PFSK-1 (cell line): ENCODE results near the gene OR4C45.

Source experiments
- FOXP2 ChIP-seq: optimal IDR thresholded peaks from 2 replicates; pipeline ENCODE3; 2011; ENCODE audit warnings: borderline replicate concordance, control low read depth, inconsistent platforms; ENCODE audit not compliant: insufficient read depth; ENCODE audit errors: extremely low read length, extremely low read depth
- POLR2AphosphoS5 ChIP-seq: IDR thresholded peaks from 2 replicates; pipeline ENCODE4 v1.6.1; 2012; ENCODE audit warnings: low read depth, mild to moderate bottlenecking, control low read depth, low read length, moderate library complexity
- SIN3A ChIP-seq: IDR thresholded peaks from 2 replicates; pipeline ENCODE4 v1.6.1; 2012; ENCODE audit warnings: mild to moderate bottlenecking, low read length, moderate library complexity, borderline replicate concordance; ENCODE audit not compliant: insufficient read depth
- TAF1 ChIP-seq: IDR thresholded peaks from 2 replicates; pipeline ENCODE4 v1.6.1; 2012; ENCODE audit warnings: low read length, control low read depth, borderline replicate concordance; ENCODE audit not compliant: insufficient read depth

GRCh38 chr11:50070389-50070788, 37.7 kb downstream of the OR4C45 start:
- TF ChIP-seq FOXP2: no peak
- no peak for TF ChIP-seq POLR2AphosphoS5
- no peak for TF ChIP-seq SIN3A
- no peak for TF ChIP-seq TAF1
